HG02852 (cell line): ENCODE data around the gene IFNA21.
"Not testable (repeated sequence)": the region's sequence is repeated elsewhere in the genome, so short reads cannot be mapped to it uniquely, and the experiment has no call there.

Source experiments
- ATAC-seq: cut with Tn5 transposase; IDR thresholded peaks from one replicate; pipeline ENCODE4 v1.9.1; 2021; ENCODE audit warnings: mild to moderate bottlenecking, moderate library complexity; ENCODE audit not compliant: unreplicated experiment

IFNA21 gene

DNA sequence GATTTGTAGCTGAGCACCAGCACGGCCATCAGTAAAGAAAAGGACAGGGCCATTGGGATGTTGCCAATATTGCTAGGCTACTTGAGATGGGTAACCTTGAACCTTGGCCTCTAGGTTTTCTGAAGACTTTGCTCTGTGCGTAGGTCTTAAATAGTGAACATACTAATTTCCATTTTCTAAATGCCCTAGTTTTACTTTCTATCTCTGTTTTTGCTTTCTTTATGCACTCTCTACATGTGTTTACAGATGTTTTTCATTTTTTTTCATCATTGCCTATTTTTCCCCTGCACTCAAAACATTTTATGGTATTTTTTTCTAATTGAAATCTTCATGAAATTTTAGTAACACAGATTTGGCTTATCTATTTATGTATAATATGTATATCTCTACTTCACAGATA is at the start of gene IFNA21:
IFNA21 (minus strand) TSS at position 101 of the 400 bp plus-strand sequence; CDS start at position 53, 48 bp downstream.
- not testable (repeated sequence) for ATAC-seq

DNA sequence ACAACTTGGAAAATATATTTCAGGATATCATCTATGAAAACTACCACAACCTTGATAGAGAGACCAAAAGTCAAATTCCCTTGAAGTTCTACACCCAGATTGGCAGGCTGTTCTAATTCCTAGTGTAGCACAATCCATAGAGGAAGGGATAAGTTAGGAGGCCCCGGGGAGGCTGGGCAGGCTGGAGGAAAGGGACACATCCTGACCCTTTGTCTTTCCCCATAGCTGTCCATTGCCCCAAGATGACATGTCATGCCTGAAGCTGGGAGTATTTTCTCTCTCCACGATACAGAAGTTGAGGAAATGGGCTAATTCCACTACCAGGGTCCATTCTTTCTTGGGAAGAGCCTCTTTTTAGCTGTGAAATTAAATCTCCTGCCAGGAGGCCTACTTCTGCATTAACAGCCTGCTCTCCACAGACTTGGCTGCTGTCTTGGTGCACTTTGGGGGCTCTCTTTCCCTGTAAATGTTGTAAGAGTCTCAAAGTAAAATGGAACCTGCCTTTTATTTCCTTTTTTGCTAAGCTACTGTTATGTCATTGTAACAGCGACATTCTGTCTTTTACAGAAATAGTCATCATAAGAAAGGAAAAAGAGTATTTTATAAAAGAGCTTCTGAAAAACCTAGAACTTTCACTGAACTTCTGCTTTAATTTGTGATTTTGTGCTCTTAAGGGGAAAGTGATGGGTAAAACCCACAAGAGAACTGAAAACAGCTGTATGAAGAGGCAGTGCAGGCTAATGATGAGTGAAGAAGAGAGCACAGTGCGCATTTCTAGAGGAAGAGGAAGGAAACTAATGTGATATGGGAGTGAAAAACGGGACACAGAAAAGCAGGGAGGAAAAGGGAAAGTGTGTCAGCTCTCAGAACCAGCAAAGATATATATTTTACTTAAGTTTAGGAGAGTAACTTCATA is 47.2 kb upstream of the IFNA21 start:
- peak; percentile 73 for ATAC-seq

DNA sequence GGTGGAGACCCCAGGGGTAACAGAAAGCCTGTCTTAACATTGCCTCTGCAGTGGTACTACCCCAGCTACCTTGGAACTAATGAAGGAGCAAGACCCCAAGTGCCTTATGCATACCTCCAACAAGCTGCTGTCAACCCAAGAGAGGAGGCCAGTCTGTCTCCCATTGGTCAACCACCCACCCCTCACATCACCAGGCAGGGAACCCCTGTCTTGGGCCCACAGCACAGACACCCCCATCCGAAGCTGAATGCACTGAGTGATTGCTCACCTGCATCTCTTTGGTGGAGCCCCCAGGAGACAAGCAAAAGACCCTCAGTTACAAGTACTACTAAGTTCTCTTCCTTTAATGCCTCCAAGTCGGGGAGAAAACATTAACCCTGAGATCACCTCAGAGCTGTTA is 45.7 kb upstream of the IFNA21 start:
- ATAC-seq = not testable (repeated sequence)

DNA sequence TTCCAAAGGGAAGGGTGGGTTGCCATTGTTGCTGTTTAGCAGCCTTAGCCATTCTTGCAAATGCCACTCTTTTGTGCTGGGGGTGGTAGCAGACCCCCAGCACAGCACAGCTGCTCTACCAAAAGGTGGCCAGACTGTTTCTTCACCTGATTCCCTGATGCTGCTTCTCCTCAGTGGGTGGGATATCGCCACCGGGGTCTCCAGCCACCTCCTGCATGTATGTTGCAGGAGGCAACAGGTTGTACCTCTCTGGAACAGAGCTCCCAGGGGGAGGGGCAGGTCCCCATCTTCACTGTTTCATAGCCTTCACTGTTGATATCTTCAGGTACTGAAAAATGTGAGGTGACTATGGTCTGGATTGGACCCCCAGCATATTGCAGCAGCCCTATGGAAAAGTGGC is 44.3 kb upstream of the IFNA21 start:
- not testable (repeated sequence) for ATAC-seq

DNA sequence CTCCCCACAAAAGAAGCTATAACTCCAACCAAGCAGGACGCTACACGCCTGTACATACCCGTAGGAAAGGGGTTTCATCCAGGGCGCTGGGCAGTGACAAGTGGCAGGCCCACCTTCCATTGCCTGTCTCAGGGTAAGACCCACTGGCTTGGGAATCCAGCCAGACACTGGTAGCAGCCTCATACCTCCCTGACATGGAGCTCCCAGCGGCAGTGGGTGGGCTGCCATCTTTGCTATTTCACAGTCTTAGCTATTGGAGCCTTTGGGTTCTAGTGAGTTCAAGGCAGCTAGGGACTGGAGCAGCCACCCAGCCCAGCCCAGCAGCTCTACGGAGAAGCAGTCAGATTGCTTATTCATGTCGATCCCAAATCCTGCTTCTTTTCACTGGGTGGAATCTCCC is 43.9 kb upstream of the IFNA21 start:
- ATAC-seq = no peak

DNA sequence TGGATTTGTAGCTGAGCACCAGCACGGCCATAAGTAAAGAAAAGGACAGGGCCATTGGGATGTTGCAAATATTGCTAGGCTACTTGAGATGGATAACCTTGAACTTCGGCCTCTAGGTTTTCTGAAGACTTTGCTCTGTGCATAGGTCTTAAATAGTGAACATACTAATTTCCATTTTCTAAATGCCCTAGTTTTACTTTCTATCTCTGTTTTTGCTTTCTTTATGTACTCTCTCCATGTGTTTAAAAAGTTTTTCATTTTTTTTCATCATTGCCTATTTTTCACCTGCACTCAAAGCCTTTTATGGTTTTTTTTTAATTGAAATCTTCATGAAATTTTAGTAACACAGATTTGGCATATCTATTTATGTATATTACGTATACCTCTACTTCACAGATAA is 40.6 kb upstream of the IFNA21 start, which contains the start of gene IFNA10:
IFNA10 (minus strand) TSS at position 101 of the 400 bp plus-strand sequence; CDS start at position 55, 46 bp downstream.
- not testable (repeated sequence) for ATAC-seq

DNA sequence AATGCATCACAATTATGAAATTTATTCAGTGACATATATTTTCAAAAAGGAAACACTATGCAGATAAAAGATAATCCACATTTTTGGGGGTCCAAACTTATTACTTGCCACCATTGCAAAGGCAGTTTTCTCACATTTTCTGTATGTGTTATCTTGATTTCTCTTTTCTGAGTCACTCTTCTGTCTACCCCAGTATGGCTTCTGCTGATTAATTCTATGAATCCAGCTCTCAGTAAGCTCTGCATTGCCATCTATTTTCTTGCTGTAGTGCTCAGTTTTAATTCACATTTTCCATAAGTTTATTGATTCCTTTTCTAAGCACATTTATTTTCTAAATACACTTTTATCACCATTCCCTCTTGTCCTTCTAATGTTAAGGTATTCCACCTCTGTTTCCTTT is 38.7 kb upstream of the IFNA21 start:
- ATAC-seq = no peak

DNA sequence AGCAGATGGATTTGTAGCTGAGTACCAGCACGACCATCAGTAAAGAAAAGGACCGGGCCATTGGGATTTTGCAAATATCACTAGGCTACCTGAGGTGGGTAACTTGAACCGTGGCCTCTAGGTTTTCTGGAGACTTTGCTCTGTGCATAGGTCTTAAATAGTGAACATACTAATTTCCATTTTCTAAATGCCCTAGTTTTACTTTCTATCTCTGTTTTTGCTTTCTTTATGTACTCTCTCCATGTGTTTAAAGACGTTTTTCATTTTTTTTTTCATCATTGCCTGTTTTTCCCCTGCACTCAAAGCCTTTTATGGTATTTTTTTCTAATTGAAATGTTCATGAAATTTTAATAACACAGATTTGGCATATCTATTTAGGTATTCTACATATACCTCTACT is 35.6 kb upstream of the IFNA21 start, which contains the start of gene IFNA7:
IFNA7 (minus strand) TSS at position 101 of the 400 bp plus-strand sequence; CDS start at position 61, 40 bp downstream.
- not testable (repeated sequence) for ATAC-seq

DNA sequence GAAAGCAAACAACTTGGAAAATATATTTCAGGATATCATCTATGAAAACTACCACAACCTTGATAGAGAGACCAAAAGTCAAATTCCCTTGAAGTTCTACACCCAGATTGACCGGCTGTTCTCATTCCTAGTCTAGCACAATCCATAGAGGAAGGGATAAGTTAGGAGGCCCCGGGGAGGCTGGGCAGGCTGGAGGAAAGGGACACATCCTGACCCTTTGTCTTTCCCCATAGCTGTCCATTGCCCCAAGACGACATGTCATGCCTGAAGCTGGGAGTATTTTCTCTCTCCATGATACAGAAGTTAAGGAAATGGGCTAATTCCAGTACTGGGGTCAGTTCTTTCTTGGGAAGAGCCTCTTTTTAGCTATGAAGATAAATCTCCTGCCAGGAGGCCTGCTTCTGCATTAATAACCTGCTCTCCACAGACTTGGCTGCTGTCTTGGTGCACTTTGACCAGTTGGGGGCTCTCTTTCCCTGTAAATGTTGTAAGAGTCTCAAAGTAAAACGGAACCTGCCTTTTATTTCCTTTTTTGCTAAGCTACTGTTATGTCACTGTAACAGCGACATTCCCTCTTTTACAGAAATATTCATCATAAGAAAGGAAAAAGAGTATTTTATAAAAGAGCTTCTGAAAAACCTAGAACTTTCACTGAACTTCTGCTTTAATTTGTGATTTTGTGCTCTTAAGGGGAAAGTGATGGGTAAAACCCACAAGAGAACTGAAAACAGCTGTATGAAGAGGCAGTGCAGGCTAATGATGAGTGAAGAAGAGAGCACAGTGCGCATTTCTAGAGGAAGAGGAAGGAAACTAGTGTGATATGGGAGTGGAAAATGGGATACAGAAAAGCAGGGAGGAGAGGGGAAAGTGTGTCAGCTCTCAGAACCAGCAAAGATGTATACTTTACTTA is 28.7 kb upstream of the IFNA21 start:
- peak; percentile 91 for ATAC-seq

DNA sequence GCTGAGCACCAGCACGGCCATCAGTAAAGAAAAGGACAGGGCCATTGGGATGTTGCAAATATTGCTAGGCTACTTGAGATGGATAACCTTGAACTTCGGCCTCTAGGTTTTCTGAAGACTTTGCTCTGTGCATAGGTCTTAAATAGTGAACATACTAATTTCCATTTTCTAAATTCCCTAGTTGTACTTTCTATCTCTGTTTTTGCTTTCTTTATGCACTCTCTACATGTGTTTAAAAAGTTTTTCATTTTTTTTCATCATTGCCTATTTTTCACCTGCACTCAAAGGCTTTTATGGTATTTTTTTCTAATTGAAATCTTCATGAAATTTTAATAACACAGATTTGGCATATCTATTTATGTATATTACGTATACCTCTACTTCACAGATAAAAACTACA is 21.0 kb upstream of the IFNA21 start, which contains the start of gene IFNA4:
IFNA4 (minus strand) TSS at position 101 of the 400 bp plus-strand sequence; CDS start at position 45, 56 bp downstream.
- ATAC-seq = not testable (repeated sequence)

DNA sequence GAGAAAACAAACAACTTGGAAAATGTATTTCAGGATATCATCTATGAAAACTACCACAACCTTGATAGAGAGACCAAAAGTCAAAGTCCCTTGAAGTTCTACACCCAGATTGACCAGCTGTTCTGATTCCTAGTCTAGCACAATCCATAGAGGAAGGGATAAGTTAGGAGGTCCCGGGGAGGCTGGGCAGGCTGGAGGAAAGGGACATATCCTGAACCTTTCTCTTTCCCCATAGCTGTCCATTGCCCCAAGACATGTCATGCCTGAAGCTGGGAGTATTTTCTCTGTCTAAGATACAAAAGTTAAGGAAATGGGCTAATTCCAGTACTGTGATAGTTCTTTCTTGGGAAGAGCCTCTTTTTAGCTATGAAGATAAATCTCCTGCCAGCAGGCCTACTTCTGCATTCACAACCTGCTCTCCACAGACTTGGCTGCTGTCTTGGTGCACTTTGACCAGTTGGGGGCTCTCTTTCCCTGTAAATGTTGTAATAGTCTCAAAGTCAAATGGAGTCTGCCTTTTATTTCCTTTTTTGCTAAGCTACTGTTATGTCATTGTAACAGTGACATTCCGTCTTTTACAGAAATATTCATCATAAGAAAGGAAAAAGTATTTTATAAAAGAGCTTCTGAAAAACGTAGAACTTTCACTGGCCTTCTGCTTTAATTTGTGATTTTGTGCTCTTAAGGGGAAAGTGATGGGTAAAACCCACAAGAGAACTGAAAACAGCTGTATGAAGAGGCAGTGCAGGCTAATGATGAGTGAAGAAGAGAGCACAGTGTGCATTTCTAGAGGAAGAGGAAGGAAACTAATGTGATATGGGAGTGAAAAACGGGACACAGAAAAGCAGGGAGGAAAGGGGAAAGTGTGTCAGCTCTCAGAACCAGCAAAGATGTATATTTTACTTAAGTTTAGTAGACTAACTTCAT is 16.6 kb upstream of the IFNA21 start:
- ATAC-seq = peak; percentile 96

DNA sequence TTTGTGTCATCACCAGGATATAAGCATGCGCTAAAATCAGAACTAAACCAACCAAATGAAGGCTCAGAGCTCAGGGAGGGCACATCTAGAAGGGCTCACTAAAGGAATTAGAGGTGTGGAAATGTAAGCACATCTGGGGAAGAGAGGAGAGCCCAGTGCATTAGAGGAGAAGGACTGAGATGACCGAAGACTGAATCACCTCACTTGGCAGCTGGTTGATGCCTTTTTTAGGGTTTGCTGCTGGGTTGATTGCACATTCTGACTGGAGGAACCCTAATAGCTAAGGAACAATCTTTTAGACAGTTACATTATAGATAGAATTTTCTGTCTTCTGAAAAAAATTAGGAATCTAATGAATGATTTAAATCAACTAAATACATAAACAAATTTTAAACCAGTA is 8.2 kb upstream of the IFNA21 start:
- ATAC-seq = no peak

DNA sequence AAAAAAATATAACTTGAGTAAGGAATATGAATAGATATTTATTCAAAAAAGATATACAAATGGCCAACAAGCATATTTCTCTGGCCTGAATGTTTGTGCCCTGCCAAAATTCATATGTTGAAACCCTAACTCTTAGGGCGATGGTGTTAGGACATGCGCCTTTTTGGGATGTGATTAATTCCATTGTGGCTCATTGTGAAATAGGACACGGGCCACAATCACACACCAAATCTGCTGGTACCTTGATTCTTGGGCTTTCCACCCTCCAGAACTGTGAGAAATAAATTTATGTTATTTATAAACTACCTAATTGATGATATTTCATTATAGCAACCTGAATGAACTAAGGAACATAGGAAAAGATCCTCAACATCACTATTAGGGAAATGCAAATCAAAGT is 5.7 kb upstream of the IFNA21 start:
- ATAC-seq = no peak

DNA sequence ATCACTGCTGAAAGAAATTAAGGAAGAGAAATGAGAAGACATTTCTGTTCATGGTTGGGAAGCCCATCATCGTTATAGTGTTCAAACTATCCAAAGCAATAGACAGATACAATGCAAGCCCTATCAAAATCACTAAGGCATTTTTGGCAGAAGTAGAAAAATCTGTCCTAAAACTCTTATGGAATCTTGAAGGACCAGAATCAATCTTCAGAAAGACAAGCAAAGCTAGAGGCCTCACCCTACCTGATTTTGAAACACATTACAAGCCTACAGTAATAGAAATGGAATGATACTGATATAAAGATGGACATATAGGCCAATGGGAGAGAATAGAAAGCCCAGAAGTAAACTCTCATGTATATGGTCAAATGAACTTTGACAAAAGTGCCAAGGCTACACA is 4.9 kb upstream of the IFNA21 start:
- no peak for ATAC-seq

DNA sequence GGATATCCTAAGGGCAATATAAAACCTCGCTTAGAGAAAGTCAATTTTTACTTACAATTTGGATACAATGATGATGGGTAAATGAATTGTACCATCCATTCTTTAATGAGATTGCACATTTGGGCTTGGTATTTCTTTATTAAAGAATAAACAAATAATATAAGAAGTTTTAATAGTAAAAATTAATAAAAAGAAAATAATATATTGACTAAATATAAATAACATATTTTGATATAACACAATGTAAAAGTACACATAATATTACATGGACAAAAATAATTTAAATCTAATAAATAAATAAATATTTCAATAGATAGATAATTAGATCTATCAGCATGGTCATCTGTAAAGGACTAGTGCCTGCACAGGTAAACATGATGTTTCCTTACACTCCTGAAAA is 944 bp downstream of the IFNA21 start:
- ATAC-seq = no peak

DNA sequence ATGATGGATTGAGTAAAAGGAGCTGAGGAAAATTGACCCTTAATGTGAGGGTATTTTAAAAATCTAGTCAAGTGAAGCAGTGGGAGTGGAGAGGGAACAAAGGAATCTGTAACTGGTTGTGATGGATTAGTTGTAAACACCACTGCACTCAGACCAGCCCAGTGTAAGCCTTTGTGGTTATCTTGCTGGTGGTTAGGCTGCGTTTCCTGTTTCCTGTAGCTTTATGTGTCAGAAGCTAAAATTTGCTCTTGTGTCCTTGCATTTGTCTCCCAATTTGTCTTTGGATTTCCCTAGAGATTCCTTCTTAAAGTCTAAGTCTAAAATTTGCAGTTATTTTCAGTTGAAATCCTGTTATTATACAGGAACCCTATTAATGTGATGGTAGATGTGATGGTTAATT is 6.3 kb downstream of the IFNA21 start:
- peak; percentile 95 for ATAC-seq

DNA sequence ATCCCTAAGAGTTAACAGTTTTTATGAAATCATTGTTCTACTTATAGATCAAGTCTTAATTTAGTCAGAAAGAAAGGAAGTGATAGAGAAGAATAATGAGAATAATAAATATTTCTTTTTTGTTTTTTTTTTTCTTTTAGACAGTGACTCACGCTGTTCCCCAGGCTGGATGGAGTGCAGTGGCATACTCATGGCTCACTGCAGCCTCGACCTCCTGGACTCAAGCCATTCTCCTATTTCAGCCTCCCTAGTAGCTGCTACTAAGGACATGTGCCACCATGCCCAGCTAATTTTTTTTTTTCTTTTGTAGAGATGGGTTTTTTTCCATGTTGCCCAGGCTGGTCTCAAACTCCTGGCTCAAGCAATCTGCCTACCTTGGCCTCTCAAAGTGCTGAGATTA is 11.0 kb downstream of the IFNA21 start:
- ATAC-seq = no peak

DNA sequence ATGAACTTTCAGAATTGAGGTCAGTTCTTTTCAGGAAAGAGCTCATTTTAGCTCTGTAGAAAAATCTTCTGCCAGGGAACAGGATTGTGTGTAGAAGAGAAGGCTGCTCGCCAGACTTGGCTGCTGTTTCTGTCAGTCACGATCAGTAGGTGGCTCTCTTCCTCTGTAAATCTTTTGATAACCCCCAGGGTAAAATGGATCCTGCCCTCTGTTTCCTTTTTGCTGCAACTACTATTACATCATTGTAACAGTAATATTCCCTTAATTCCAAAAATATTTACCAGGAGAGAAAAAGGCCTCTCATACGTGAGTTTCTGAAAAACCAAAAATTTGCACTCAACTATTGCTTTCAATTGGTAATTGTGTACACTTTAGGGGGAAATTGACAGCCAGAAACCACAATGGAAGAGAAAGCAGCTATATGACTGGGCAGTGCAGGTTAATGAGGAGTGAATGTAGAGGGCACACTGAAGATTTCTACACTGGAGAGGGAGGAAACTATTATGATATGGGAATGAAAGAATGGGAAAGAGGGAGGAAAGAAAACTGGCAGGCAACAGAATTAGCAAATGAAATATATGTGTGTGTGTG is 12.3 kb downstream of the IFNA21 start:
- ATAC-seq = peak; percentile 85

DNA sequence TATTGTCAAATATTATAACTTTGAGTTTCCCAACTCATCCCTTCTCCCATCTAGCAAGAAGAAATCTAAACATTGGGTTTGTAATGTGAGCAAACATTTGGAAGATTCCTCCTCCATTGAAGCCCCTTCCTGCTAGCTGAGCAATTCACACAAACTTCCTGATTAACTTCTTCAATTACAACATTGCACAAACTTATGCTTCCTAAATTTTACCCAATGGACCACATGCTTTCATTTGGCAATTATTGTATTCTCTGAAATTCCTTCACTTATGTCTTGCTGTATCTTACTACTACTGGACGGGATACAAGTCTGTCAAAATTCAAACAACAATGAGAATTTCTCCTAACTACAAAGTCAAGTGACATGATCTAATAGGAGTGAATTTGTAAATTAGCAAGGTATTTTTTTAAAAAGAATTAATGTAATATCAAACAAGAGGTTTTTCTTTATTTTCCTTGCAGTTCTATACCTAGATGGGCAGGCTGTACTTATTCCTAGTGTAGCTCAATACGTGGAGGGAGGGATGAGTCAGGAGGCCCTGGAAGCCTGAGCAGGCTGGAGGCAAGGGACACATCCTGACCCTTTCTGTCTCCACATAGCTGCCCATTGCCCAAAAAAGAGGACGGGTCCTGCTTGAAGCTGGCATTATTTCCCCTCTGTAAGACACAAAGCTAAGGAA is 13.0 kb downstream of the IFNA21 start:
- peak; percentile 21 for ATAC-seq
